ENCODE results near the gene HTRA3. TPM values are rescaled to one million over a fixed set of nuclear protein-coding genes. Genes with fewer than 3 reads are reported as not detected.

HTRA3 gene
- polyA plus RNA-seq, 3 donors: 8.4 to 15.4 (median 9.6) TPM

GRCh38 chr4:8265171-8265929 lies 4.2 kb upstream of the HTRA3 start:
- DNase-seq: no peak

- no peak for DNase-seq
Observed at GRCh38 chr4:8266088-8266487, 3.5 kb upstream of the HTRA3 start.

GRCh38 chr4:8266508-8266907 lies 3.0 kb upstream of the HTRA3 start:
- DNase-seq: no peak

GRCh38 chr4:8267077-8267476 lies 2.5 kb upstream of the HTRA3 start:
- no peak for DNase-seq

DNA sequence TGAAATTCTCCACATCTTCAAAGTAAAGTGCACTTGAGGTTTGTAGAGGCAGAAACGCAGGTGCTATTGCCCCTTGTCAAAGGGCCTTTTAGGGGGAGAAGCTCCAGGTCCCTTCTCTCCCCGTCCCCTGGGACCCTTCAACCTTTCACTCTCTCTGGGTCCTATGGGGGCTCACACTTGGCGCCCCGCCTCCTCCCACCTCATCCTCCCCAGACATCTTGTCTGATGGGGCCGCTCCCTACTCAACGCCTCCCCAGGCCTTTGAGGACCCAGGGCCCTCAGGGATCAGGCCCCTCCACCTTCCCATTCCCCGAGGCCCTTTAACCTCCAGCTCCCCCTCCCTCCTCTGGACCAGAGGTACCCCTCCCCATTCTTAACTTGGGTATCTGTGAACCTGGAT lies 1.3 kb upstream of the HTRA3 start:
- DNase-seq: no peak

DNA sequence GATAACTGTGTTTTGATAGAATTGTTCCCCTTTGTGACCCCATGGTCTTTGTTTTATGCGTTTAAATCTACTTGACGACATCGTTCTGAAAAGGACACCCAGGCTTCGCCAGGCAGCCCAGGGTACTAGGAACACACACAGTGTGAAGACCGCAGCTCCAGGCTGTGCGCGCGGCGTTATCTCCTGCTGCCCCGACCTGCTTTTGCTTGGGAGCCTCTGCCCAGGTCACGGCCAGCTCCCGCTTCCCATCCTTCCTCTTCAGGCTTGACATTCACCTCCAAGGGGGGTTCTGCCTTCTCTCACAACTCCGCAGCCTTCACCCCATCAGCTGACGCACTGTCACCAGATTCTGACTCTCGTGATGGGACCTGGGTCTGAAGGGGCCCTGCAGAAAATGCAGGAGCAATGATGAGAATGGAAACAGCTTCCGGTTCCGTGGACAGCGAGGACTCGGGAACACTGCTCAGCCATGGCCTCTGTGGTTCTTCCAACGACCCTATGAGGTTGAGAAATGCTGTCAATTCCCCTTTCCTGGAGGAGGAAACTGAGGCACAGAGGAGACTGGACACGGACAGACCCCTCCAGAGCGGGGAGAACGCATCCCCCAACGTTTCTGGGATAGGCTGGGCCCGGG lies 536 bp upstream of the HTRA3 start:
- no peak for DNase-seq

GRCh38 chr4:8270418-8270771 lies 841 bp downstream of the HTRA3 start:
- no peak for DNase-seq

DNA sequence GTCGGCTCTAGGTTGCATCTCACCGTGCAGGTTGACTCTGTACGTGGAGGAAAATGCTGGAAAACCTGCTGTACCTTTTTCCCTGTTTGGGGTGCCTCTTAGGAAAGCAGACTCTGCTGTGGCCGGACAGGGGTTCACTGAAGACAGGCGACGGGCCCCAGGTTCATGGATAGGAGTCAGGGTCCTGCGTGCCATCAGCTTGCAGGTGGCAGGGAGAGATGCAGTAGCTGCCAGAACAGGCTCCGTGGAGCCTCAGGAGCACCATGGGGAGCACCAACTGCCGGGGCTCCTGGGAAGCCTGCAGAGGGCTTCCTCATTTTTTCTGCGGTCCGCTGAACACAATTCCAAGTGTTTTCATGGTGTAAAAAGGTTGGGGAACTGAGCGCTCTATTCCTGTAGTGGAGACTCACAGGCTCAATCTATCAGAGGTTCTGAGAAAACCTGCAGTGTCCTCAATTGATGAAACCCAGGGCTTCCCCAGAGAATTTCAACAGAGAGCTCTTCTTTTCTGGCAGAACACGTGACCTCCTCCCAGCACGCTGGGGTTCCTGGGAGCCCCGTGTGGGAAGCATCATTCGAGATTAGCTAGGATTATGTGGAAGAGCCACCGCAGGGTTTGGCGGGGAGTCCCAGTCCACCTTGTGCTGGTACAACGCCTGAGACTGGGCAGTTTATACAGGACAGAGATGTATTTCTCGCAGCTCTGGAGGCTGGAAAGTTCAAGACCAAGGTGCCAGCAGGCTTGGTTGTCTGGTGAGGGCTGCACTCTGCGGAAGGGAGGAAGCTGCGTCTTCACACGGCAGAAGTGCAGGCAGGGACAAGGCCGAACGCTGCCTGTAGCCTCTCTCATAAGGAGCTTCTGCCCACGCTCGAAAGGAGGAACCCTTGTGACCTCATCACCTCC lies 1.6 kb downstream of the HTRA3 start:
- DNase-seq: no peak

DNA sequence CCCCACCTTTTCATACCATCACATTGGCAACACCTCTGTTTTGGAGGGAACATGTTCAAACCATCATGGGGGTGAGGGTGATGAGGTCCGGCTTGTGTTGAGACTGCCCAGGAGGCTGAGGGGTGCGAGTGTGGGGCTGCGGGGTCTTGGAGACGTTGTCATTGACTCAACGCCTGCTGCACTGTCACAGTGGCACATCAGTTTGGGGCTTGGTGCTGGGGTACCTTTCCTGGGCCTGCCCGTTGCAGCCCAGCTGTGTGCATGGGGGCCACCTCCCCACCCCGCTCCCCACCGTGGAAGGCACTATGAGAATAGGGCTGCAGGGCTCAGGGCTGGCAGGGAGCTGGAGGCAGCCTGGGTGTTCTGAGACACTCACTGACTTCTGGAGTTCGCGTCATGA lies 2.3 kb downstream of the HTRA3 start:
- no peak for DNase-seq

GRCh38 chr4:8272472-8273428 lies 3.2 kb downstream of the HTRA3 start:
- no peak for DNase-seq

DNA sequence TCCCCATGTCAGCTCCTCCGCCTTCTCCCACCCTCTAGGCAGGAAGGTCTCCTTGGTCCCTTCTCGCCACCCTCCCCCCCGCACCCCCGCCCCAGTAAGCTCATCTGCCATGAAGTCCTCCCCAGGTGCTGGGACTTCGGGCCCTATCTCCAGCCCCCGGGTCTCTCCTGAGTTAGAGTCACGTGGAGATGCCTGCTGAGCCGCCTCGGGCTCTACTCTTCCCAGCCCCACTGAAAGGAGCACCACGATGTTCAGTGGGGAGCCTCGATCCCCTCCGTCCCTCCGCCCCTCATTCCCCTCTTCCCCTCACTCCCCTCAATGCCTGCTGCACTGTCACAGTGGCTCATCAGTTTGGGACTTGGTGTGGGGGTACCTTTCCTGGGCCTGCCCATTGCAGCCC lies 3.9 kb downstream of the HTRA3 start:
- DNase-seq: no peak

GRCh38 chr4:8274066-8274652 lies 4.6 kb downstream of the HTRA3 start:
- DNase-seq: no peak

DNA sequence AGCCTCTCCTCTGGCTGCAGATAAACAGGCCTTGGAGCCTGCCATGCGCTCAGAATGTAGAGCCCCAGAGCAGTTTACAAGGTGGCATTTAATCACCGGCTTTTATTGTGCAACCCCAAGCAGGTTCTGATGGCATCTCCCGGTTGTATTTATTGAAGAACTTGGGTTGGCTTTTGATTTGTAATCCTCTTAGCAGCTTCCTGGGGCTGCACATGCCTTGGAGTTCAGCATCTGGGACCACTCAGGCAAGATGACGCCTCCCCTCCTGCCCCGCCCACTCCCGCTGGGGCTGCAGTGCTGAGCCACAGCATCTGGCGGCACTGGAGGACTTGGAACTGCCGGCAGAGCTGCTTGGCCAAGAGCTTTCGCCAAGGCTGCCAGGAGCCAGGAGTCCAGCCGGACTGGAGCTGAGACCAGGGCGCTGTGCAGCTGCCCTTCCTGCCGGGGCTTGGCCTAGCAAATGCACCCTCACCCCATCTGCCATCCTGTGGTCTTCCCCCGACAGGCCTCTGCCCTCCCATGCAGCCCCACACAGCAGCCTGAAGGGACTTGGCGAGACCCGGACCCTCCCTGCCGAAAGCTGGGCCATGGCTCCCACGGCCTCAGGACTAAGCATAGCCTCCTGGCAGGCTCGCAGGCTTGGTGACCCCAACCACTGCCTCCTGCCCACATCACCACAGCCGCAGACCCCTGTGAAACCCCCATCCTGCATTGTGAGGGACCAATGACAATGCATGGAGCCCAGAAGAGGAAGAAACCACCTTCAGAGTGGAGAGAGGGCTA lies 5.4 kb downstream of the HTRA3 start:
- peak; percentile 93 for DNase-seq

- no peak for DNase-seq
Observed at GRCh38 chr4:8275548-8275910, 6.0 kb downstream of the HTRA3 start.

DNA sequence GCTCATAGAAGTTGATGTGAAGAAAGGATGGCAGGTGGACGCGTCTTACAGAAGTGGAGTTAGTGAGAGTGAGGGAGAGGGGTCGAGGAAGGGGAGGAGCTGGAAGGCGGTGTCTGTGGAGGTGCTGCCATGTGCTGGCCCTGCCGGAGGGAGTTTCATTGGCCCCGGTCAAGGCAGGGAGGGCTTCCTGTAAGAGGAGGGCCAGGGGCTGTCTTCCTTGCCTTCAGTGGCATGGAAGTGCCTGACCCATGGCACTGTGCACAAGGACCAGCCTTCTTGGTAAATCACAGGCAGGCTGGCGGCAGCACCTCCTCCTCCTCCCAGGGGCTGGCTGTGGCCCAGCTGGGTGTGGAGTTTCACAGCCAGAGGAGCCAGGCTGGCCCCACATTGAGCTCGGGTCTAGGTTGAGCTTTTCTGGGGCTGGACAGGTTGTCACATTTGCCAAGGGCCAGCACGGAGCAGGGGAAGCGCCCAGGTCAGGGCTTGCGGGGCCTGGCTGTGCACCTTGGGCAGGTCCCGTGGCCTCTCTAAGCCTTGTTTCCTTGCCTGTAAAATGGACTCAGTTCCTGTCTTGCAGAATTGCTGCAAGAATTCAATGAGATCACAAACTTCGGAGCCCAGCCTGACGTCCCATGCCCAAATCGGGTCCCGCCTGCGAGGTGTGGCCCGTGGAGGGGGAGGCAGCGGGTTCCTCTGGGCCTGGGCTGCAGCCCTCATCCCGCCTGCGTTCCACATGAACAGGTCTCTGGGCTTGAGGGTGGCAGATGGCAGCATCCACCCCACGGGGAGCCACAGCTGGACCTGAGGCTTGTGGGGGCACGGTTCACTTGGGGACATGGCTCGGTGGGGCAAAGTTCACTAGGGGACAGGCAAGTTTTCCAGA lies 7.0 kb downstream of the HTRA3 start:
- no peak for DNase-seq

DNA sequence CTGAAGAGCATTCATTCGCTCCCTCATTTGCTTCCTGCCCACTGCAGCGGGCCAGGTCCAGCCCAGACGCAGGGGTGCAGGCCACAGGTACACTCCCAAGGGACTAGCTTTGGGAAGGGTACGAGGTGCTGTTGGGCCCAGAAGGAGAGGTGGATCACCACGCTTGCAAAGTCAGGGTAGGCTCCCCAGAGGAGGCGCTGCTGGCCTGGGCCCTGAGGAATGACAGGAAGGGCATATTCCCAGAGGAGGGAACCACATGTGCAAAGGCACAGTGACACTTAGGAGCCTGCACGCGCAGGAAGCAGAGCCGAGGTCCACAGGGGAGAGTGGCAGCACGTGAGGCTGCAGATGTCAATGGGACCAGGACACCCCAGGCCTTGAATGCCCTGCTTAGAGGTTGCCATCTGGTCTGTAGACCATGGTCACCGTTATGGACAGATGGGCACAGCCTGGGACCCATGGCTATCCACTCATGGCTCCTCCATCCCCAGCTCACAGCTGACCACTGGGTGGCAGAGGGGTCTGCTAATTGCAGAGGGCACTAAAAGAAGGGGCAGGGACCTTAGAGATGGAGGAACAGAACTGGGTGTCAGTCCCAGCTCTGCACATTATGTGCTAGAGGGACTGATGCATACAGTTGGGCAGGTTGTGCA lies 7.9 kb downstream of the HTRA3 start:
- DNase-seq: no peak

DNA sequence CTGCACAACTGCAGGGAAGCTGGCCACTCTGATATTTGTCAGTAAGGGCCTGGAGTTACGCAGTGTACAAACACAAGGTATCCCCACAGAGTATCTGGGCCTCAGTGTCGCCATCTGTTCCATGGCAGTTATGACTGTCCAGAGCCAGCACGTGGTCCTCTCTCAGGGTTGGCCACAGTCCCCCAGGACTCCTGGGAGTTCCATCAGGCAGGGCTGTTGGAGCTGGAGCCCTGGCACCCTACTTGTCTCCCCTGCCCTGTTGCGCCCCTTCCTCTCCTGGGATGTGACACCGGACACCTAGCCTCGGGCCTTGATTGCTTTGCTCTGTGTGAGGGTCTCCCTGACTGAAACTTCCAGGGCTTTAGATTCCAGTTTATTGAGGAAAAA lies 8.4 kb downstream of the HTRA3 start:
- no peak for DNase-seq

DNA sequence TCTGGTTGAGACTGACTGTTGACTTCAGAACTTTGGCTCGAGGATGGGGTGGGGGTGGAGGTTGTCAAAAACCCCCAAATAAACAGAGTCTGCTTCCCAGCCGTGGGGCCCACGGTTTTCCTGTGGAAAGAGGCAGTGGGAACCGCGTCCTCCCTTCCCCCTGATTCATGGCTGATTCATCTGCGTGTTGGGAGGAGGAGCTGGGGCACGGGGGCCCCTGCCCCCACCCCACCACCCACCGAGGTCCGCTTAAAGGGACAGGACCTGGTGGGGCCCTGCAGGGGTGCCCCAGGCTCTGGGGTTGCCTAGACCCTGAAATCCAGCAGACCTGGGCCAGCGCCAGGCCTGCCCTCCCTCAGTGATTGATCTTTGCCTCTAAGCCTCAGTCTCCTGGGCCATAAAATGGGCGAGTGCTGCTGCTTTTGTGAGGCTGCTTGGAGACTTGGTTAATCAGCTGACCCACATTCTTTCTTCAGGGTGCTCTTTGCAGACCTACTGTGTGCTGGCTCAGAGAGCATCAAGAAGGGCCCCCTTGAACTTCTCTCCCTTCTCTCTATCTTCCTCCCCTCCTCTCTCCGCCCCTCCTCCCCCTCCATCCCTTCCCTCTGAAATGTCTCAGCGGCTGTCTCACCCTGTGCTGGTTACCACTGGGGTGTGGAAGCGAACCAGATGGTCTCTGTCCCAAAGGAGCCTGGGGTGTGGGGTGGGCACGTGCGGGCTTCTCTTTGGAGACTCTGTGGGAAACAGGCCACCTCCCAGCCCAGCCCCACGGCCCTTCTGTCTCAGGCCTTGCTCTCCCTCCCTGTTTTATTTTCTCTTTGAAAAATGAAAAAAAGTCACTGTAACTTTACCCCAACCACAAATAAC lies 9.1 kb downstream of the HTRA3 start:
- no peak for DNase-seq

Measured in renal pelvis (tissue), 4 donors.